NCI-H2196 treated with DMSO at 0.1 percent for 48 hours (cell line): Measurements from ENCODE around the gene RETREG2.
"Not testable (repeated sequence)": the region's sequence is repeated elsewhere in the genome, so short reads cannot be mapped to it uniquely, and the experiment has no call there.

Experiments used
- DNase-seq: peaks from one replicate; lab custom pipeline; 2025; ENCODE audit not compliant: unreplicated experiment; lab: John Stamatoyannopoulos, UW

The RETREG2 gene

DNA sequence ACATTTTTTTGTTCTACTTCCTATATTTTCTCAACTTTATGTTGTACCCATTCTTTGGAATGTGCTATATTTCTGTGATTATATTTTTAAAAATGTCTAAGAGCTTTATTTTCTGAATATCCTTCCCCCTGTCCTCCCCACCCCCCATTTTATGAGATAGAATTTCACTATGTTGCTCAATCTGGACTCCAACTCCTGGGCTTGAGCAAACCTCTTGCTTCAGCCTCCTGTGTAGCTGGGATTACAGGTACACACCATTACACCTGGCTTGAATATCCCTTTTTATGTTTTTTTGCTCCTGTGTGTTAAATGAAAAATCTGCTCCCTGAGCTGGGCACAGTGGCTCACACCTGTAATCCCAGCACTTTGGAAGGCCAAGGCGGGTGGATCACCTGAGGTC, 19.3 kb downstream of the RETREG2 start:
- no peak for DNase-seq

DNA sequence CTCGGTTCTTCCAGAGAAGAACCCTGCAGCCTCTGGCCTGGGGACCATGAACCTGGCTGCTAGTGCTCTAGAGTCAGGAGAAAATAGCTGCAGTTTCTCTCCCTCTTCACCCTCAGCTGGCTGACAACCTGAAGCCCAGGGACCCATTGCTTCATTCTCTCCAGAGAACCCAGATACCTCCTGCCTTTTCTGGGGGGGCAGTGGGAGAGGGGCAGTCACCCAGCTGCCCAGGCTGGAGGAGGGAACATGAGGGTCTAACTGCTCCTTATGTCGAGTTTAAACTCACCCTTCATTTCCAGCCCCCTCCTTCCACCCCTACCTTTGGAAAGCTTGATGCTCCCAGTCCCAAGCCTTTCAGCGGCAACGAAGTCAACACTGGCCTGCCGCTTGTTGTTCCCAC, 20.9 kb downstream of the RETREG2 start:
- DNase-seq: no peak

DNA sequence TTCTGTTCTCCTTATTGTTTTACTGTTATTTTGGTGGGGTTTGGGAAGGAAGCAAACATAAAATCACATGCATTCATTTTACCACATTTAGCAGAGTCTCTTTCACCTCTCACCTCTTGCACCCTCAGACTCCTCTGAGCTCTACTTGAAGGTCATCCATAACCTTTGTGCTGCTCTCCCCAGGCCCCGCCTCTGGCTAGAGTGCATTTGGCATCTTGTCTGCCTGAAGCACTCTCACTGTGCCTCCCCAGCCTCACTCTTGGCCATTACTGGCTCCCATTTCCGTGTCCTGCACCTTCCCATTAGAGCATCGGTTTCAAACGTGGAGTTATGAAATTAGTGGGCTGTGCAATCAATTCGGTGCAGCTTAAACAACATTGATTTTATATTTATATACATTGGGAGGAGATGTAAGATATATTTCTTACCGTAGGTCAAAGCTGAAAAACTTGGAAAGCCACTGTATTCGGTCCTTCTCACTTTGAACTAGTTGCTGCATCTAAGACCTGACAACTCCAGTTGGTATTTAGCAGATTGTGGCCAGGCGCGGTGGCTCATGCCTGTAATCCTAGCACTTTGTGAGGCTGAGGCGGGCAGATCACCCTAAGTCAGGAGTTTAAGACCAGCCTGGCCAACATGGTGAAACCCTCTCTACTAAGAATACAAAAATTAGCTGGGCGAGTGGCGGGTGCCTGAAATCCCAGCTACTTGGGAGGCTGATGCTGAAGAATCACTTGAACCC, 21.6 kb downstream of the RETREG2 start:
- DNase-seq: no peak

GRCh38 chr2:219200502-219201326, 22.6 kb downstream of the RETREG2 start:
- DNase-seq: not testable (repeated sequence)

DNA sequence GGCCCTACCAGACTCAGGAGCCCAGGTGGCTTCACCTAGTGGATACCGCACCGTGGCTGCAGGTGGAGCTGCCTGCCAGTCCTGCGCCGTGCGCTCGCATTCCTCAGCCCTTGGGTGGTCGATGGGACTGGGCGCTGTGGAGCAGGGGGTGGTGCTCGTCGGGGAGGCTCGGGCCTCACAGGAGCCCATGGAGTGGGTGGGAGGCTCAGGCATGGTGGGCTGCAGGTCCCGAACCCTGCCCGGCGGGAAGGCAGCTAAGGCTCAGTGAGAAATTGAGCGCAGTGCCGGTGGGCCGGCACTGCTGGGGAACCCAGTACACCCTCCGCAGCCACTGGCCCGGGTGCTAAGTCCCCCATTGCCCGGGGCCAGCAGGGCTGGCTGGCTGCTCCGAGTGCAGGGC, 23.3 kb downstream of the RETREG2 start:
- DNase-seq: not testable (repeated sequence)

DNA sequence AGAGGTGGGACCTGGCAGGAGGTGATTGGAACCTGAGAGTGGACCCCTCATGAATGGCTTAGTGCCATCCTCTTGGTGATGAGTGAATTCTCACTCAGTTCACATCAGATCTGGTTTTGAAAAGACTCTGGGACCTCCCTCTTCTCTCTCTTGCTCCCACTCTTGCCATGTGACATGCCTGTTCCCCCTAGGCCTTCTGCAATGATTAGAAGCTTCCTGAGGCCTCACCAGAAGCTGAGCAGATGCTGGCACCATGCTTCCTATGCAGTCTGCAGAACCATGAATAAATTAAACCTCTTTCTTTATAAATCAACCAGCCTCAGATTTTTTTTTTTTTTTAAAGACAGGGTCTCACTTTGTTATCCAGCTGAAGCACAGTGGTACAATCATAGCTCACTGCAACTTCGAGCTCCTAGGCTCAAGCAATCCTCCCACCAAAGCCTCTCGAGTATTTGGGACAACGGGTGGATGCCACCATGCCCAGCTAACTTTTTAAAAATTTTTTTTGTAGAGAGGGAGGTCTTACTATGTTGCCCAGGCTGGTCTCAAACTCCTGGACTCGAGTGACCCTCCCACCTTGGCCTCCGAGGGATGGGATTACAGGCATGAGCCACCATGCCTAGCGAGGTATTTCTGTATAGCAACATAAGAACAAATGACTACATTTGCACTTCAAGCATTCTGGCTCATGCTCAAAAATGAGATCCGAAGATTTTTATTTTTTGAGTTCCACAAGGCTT, 26.5 kb downstream of the RETREG2 start:
- no peak for DNase-seq

DNA sequence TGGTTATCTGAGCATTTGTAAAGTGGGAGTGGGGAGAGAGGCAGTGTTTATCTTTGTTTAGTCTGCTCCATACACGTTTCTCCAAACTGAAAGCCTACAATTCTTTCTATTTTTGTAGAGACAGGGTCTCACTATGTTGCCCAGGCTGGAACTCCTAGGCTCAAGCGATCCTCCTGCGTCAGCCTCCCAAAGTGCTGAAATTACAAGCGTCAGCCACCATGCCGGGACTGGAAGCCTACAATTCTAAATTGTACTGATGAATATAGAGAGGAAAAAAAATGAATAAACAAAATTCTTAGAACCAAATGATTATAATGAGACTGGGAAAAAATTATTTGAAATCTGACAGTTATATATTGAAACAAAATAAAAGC, 27.1 kb downstream of the RETREG2 start:
- DNase-seq: no peak

GRCh38 chr2:219205981-219206327, 27.9 kb downstream of the RETREG2 start:
- no peak for DNase-seq

DNA sequence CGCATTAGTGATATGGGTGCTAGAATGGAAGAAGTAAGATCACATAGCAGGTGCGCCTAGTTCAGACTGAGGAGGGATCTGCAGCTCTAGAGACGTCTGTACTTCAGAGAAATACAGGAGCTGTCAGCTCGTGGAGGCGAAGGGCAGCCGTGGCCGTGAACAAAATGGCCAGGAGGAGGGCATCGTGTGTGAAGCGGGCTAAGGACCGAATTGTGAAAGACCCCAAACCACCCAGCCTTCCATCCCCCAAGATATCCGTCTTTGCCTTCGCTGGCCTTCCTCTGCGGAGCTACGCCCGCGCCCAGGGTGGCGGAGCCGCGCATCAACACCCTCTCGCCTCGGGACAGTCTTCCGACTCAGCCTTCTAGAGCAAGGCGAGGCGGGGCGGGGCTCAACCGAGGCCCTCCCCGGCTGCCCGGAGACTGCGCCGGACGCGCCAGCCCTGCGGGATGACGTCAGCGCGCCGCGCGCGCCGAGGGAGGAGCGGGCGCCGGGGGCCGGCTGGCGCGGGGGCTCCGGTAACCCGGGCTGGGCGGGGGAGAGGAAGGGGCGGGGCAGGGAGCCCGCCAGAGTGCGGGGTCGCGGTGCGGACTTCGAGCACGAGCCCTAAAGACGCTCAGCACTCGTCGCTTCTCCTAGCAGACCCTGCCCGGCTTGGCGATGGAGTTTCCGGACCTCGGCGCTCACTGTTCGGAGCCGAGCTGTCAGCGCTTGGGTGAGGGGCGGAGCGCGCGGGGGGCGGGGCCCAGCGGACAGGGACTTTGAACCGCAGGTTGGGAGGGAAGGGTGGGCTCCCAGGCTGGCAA, 28.5 kb downstream of the RETREG2 start, which contains the start of gene ZFAND2B:
Gene ZFAND2B, plus strand, starts transcription at position 455 of the 806 bp plus-strand sequence. Its CDS starts 206 bp downstream, at position 661.
- DNase-seq: peak; percentile 80

GRCh38 chr2:219207134-219207883, 29.2 kb downstream of the RETREG2 start:
- DNase-seq: no peak

- DNase-seq: no peak
Measured at GRCh38 chr2:219207884-219208740, 30.0 kb downstream of the RETREG2 start.

DNA sequence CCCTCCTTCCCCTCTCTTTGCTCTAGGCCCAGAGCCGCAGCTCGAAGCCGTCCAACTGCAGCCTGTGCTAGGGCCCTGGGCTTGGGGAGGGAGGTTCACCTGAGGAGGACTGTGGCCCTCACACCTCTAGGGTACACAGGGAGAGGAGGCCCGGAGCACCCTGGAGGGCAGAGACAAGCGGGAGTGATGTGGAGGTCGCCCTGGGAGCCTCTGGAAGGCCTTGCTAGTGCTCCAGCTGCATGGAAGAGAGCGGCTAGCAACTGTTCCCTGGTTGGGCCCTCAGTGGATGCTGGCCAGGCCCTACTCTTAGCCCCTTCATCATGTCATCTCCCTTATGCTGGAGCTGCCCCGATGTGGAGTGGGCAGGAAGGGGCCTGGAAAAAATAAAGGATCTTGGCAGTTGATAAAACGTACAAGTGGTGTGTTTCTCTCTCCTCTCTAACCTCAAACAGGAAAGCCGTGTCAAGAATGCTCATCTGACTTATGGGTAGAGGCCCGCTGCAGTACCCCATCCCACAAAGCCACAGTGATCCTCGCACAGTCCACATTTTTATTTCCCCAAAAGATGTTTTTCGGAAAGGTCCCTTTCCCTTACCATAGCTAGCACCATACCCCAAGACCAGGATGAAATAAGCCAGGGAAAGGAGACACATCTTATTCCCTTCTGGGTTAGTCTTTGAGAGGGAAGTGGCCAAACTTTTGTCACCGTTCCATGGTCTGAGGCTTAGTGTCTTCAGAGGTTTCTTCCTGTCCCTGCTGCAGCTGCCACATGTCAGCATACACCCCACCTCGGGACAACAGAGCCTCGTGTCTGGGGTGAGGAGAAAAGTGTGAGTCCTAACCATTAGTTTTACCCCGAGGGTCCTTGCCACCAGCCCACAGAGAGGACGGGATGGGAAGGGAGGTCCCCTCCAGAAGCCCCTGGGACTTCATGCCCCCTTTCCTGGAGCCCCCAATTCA, 31.4 kb downstream of the RETREG2 start:
- no peak for DNase-seq

GRCh38 chr2:219210196-219210885, 32.3 kb downstream of the RETREG2 start:
- DNase-seq: no peak

DNA sequence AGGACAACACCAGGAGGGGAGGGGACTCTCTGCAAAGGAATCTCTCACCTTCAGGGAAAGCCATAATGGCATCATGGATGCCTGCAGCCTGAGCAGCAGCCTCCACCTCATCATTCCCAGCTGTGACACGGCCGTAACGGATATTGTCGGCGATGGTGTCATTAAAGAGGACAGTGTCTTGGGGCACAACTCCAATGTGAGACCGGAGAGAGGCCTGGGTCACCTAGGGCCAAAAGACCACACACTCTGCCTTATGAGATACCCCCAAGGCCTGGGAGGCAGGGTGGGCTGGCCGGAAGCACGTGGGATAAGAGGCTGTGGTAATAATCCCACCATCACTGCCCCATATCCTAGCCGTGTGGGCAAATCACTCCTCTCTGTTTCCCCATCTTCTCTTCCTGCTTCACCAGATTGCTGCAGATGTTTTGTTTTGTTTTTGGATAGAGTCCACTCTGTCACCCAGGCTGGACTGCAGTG, 32.8 kb downstream of the RETREG2 start:
- DNase-seq: no peak

DNA sequence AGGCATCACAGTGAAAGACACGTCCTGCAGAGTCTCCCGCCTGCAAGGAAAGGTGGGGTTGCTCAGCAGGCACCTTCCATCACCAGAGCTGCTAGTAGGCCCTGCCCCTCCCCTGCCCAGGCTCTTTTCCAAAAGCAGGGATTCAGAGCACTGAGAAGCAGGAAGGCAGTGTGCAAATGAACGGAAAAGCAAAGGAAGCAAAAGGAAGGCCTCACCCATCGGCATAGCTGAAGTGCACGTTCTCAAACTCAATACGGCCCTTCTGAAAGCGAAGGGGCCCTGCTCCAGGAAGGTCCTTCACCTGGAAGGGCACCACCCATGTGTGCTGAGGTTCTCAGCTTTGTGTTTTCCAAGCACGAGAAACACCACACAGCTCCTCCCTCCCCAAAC, 34.9 kb downstream of the RETREG2 start:
- DNase-seq: no peak

DNA sequence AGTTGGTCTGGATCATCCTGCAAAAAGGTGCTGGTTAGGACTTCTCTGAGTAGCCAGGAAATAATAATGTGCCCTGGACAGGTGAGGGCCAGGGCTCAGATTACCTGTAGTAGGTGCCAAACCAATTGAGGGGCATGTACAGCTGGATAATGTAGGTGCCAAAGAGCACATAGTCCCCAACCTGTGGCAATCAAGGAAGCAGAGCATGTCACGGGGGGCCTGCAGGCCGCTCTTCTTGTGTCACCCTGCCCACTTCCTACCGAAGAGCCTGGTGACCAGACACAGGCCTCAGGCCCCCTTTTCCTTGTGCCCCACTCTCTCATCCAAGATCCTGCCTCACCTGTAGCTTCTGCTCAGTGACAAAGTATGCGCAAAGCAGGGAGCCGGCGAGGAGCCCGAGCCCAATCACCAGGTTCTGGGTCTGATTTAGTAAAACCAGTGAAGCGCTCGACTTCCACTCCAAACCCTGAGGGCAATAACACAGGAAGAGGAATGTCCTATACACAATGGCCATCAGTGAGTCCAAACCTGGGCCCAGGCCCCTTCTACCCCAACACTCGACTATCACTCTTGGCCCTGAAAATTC, 35.5 kb downstream of the RETREG2 start:
- no peak for DNase-seq

DNA sequence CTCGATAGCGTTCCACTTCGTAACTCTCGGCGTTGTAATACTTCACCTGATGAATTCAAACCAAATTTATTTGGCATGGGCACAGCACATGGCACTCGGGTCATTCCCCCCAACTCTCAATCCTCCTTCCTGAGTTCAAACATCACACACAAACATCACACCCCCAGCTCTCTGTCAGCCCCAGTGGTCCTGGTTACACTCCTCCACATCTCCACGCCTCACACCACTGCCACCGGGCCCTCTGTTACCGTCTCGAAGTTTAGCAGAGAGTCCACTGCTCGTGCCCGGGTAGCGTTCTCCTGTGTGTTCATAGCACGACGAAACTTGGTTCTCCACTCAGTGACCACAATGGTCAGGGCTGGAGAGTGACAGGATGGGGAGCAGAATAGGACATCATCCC, 36.1 kb downstream of the RETREG2 start:
- DNase-seq: no peak
